Sigmoid colon (tissue), 7 donors: ENCODE data around the gene CDH24. TPM values are rescaled to one million over a fixed set of nuclear protein-coding genes. Genes with fewer than 3 reads are reported as not detected.
"Not testable (repeated sequence)": the region's sequence is repeated elsewhere in the genome, so short reads cannot be mapped to it uniquely, and the experiment has no call there.

ENCODE experiments used
- DNase-seq: peaks from one replicate; pipeline ENCODE4 v3.0.0-alpha.2; 2019
- H3K27ac ChIP-seq, 4 donors: fragments of 200-600 bp; sonication (generic); one replicate each; pipeline ENCODE4 v1.5.1; 2016 to 2019; ENCODE audit warnings: mild to moderate bottlenecking in 1 of 4
- H3K27me3 ChIP-seq, 3 donors: fragments of 200-600 bp; sonication (generic); one replicate each; pipeline ENCODE4 v1.5.1; 2019; ENCODE audit warnings: mild to moderate bottlenecking in 1 of 3
- H3K36me3 ChIP-seq, 4 donors: fragments of 200-600 bp; sonication (generic); one replicate each; pipeline ENCODE4 v1.5.1; 2016 to 2019
- H3K4me1 ChIP-seq, 4 donors: fragments of 200-600 bp; sonication (generic); one replicate each; pipeline ENCODE4 v1.5.1; 2017 to 2019
- H3K4me3 ChIP-seq, 4 donors: fragments of 200-600 bp; sonication (generic); one replicate each; pipeline ENCODE4 v1.5.1; 2017 to 2019; ENCODE audit warnings: mild to moderate bottlenecking in 2 of 4, moderate library complexity in 1 of 4
- H3K9me3 ChIP-seq, 4 donors: fragments of 200-600 bp in 3 of 4; sonication (generic) in 3 of 4; one replicate each; pipeline versions ENCODE4 v1.5.1 to v1.6.1; 2013 to 2019
- CTCF ChIP-seq, 4 experiments: fragments of 450-650 bp in 3 of 4; fragments of 200-600 bp in 1 of 4; IDR thresholded peaks; one replicate each; pipeline ENCODE4 v1.5.1; 2016 to 2019; ENCODE audit warnings: antibody characterized with exemption in 4 of 4, mild to moderate bottlenecking in 3 of 4, moderate library complexity in 2 of 4
- EP300 ChIP-seq, 4 donors: sonication (generic); formaldehyde crosslinking; IDR thresholded peaks; one replicate each; pipeline ENCODE4 v1.6.1; 2017; ENCODE audit warnings: antibody characterized with exemption in 4 of 4
- POLR2A ChIP-seq, 2 donors: fragments of 450-650 bp; IDR thresholded peaks; one replicate each; pipeline ENCODE4 v1.6.1; 2016; ENCODE audit warnings: antibody characterized with exemption in 2 of 2, mild to moderate bottlenecking in 2 of 2, moderate library complexity in 2 of 2
- POLR2AphosphoS5 ChIP-seq, 4 donors: sonication (generic); formaldehyde crosslinking; IDR thresholded peaks; one replicate each; pipeline ENCODE4 v1.6.1; 2017; ENCODE audit warnings: antibody characterized with exemption in 4 of 4
- WGBS, 2 donors: extraction: QIAGEN DNeasy Blood & Tissue Kit; methylation state at CpG; one replicate each; pipeline ENCODE4 v1.1.7; 2013; 5-methylcytosine and 5-hydroxymethylcytosine counted together
- intact Hi-C: fragments of 100-400 bp; cut with DNase I; formaldehyde crosslinking; loops from one replicate; pipeline ENCODE4 v1.15.1; 2023
- polyA plus RNA-seq, 3 donors: library from polyadenylated mRNA; stranded (reverse); fragments of 200-250 nt; gene quantifications; one replicate each; pipeline ENCODE4 v1.2.3, GENCODE V29; 2013
- total RNA-seq, 4 donors: library from RNA; depleted of rRNA; stranded (reverse); fragments of >200 nt; gene quantifications; one replicate each; pipeline ENCODE4 v1.1.0, GENCODE V29; 2016
- donor health status: healthy with polysubstance abuse.
- donor health status: Bipolar disorder and iron deficiency.
- donor health status: healthy.

Gene CDH24
- total and polyA plus RNA-seq, 7 donors: 0.46 to 7.5 (median 2.1) TPM

GRCh38 chr14:23018107-23018506 lies 39.2 kb downstream of the CDH24 start:
- no peaks in the 10 kb centered on the region for H3K27me3 ChIP-seq
- no peak overlapping the region for H3K4me3 ChIP-seq
- intact Hi-C loops: no loop called here
- no peak for TF ChIP-seq POLR2AphosphoS5 (IDR thresholded peaks at IDR 0.05)
- TF ChIP-seq POLR2A (IDR thresholded peaks at IDR 0.05): no peak
- TF ChIP-seq CTCF (IDR thresholded peaks at IDR 0.05): no peak
- no peak for TF ChIP-seq EP300 (IDR thresholded peaks at IDR 0.05)
- H3K27ac ChIP-seq: no peak overlapping the region
- no peaks in the 10 kb centered on the region for H3K36me3 ChIP-seq
- DNase-seq: no peak
- no peaks in the 10 kb centered on the region for H3K4me1 ChIP-seq
- H3K9me3 ChIP-seq: no peaks in the 10 kb centered on the region

GRCh38 chr14:23017091-23017490 lies 40.2 kb downstream of the CDH24 start:
- Histone ChIP-seq H3K27ac (no peak overlapping the region), H3K4me1 (no peaks in the 10 kb centered on the region), H3K9me3 (no peaks in the 10 kb centered on the region), H3K36me3 (no peaks in the 10 kb centered on the region), H3K4me3 (no peak overlapping the region), H3K27me3 (no peaks in the 10 kb centered on the region)
- WGBS, 2 donors: 73 to 89% methylated on average over 5 of the region's 5 CpGs
- no peak for DNase-seq
- TF ChIP-seq CTCF (IDR thresholded peaks at IDR 0.05) (no peak), EP300 (IDR thresholded peaks at IDR 0.05) (no peak), POLR2A (IDR thresholded peaks at IDR 0.05) (no peak), POLR2AphosphoS5 (IDR thresholded peaks at IDR 0.05) (no peak)
- intact Hi-C loops: no loop called here

- Histone ChIP-seq H3K27me3 (no peaks in the 10 kb centered on the region), H3K36me3 (no peaks in the 10 kb centered on the region), H3K9me3 (no peaks in the 10 kb centered on the region), H3K4me1 (peaks cover 0 to under 1% (median 0%) of the 10 kb centered on the region in 4 donors), H3K27ac (no peak overlapping the region), H3K4me3 (no peak overlapping the region)
- TF ChIP-seq POLR2AphosphoS5 (IDR thresholded peaks at IDR 0.05) (no peak), CTCF (IDR thresholded peaks at IDR 0.05) (no peak), EP300 (IDR thresholded peaks at IDR 0.05) (no peak), POLR2A (IDR thresholded peaks at IDR 0.05) (no peak)
- WGBS, 2 donors: 77 to 94% methylated on average over 4 of the region's 4 CpGs
- intact Hi-C loops: no loop called here
- DNase-seq: no peak
Measured at GRCh38 chr14:23015618-23016017, 41.7 kb downstream of the CDH24 start.

GRCh38 chr14:23013749-23014054 lies 43.6 kb downstream of the CDH24 start:
- H3K27me3 ChIP-seq, H3K4me1 ChIP-seq, intact Hi-C loops, H3K4me3 ChIP-seq, DNase-seq, H3K27ac ChIP-seq, H3K9me3 ChIP-seq, H3K36me3 ChIP-seq: not testable (repeated sequence)
- 88 to 93% methylated on average over 5 of the region's 5 CpGs for WGBS, 2 donors

- Histone ChIP-seq H3K4me1 (peaks cover 0 to 12% (median 2%) of the 10 kb centered on the region in 4 donors), H3K27me3 (no peaks in the 10 kb centered on the region)
Measured at GRCh38 chr14:23013054-23013748, 44.1 kb downstream of the CDH24 start.

More at GRCh38 chr14:23013054-23013748, 44.1 kb downstream of the CDH24 start:
- no peak overlapping the region for H3K27ac ChIP-seq
- DNase-seq: no peak
- TF ChIP-seq POLR2A (IDR thresholded peaks at IDR 0.05): no peak
- no peak for TF ChIP-seq EP300 (IDR thresholded peaks at IDR 0.05)
- no peak for TF ChIP-seq POLR2AphosphoS5 (IDR thresholded peaks at IDR 0.05)
- no peak for TF ChIP-seq CTCF (IDR thresholded peaks at IDR 0.05)
- H3K9me3 ChIP-seq: no peaks in the 10 kb centered on the region
- 62 to 85% methylated on average over 6 of the region's 6 CpGs for WGBS, 2 donors
- intact Hi-C loops: no loop called here
- H3K4me3 ChIP-seq: no peak overlapping the region
- H3K36me3 ChIP-seq: no peaks in the 10 kb centered on the region
